Keratinocyte (primary cell): ENCODE measurements around the gene FPR1. TPM values are rescaled to one million over a fixed set of nuclear protein-coding genes. Genes with fewer than 3 reads are reported as not detected.

Experiments used
- DNase-seq: peaks from one replicate; pipeline ENCODE4 v3.0.0-alpha.2; 2011; ENCODE audit warnings: low read depth, missing footprints, low spot score
- FAIRE-seq: peaks from 2 replicates; lab custom pipeline; 2011; peaks lifted over from hg19 to GRCh38; lab: Jason Lieb, UNC
- H2AFZ ChIP-seq: 2 replicates; pipeline ENCODE4 v1.6.0; 2012; ENCODE audit warnings: low read length, control low read depth, inconsistent platforms; ENCODE audit not compliant: control insufficient read depth
- H3K27ac ChIP-seq: 2 replicates; pipeline ENCODE4 v1.5.1; 2011; ENCODE audit warnings: low read length; ENCODE audit not compliant: control insufficient read depth, insufficient read depth
- H3K27me3 ChIP-seq: 3 replicates; pipeline ENCODE4 v1.6.0; 2011; ENCODE audit warnings: low read length; ENCODE audit not compliant: control insufficient read depth, insufficient read depth; ENCODE audit errors: extremely low read depth
- H3K36me3 ChIP-seq, 2 experiments: 2 replicates in 1 of 2; 3 replicates in 1 of 2; pipeline ENCODE4 v1.5.1; 2011; ENCODE audit warnings: low read length in 2 of 2, mild to moderate bottlenecking in 1 of 2; ENCODE audit not compliant: control insufficient read depth in 2 of 2, insufficient read depth in 2 of 2; ENCODE audit errors: extremely low read depth in 1 of 2
- H3K4me1 ChIP-seq: 3 replicates; pipeline ENCODE4 v1.5.1; 2011; ENCODE audit warnings: low read length; ENCODE audit not compliant: control insufficient read depth, insufficient read depth; ENCODE audit errors: extremely low read depth
- H3K4me2 ChIP-seq: 3 replicates; pipeline ENCODE4 v1.6.0; 2011; ENCODE audit warnings: low read depth, low read length; ENCODE audit not compliant: control insufficient read depth, insufficient read depth; ENCODE audit errors: extremely low read depth
- H3K4me3 ChIP-seq, 3 experiments: fragments of 200-600 bp in 1 of 3; sonication (generic) in 1 of 3; 2 replicates in 2 of 3; 3 replicates in 1 of 3; pipeline ENCODE4 v1.5.1; 2011 to 2016; ENCODE audit warnings: low read length in 3 of 3, mild to moderate bottlenecking in 3 of 3, control low read depth in 2 of 3, inconsistent platforms in 1 of 3, low read depth in 1 of 3, mixed read lengths in 1 of 3, mixed run types in 1 of 3, moderate library complexity in 1 of 3; ENCODE audit not compliant: control insufficient read depth in 2 of 3, insufficient read depth in 2 of 3; ENCODE audit errors: extremely low read depth in 1 of 3
- H3K79me2 ChIP-seq: 2 replicates; pipeline ENCODE4 v1.6.0; 2012; ENCODE audit warnings: low read length; ENCODE audit not compliant: control insufficient read depth, insufficient read depth
- H3K9ac ChIP-seq: 3 replicates; pipeline ENCODE4 v1.6.0; 2011; ENCODE audit warnings: low read length; ENCODE audit not compliant: control insufficient read depth, insufficient read depth; ENCODE audit errors: extremely low read depth
- H3K9me1 ChIP-seq: 3 replicates; pipeline ENCODE4 v1.6.0; 2011; ENCODE audit warnings: low read length; ENCODE audit not compliant: control insufficient read depth, insufficient read depth; ENCODE audit errors: extremely low read depth
- H3K9me3 ChIP-seq: 2 replicates; pipeline ENCODE4 v1.5.1; 2012; ENCODE audit warnings: low read depth, low read length; ENCODE audit not compliant: control insufficient read depth
- H4K20me1 ChIP-seq: 3 replicates; pipeline ENCODE4 v1.6.0; 2011; ENCODE audit warnings: low read length; ENCODE audit not compliant: control insufficient read depth, insufficient read depth; ENCODE audit errors: extremely low read depth
- CTCF ChIP-seq, 3 experiments: IDR thresholded peaks in 1 of 3; conservative IDR thresholded peaks in 1 of 3; optimal IDR thresholded peaks in 1 of 3; 2 replicates in 2 of 3; 3 replicates in 1 of 3; pipeline versions ENCODE3 to v1.5.1; 2011; ENCODE audit warnings: low read length in 3 of 3, mild to moderate bottlenecking in 3 of 3, moderate library complexity in 2 of 3, control low read depth in 1 of 3, inconsistent platforms in 1 of 3; ENCODE audit not compliant: insufficient read depth in 2 of 3; ENCODE audit errors: extremely low read depth in 1 of 3
- EZH2 ChIP-seq: IDR thresholded peaks from one replicate; pipeline ENCODE4 v1.6.1; 2012; ENCODE audit warnings: inconsistent platforms, mild to moderate bottlenecking, low read length, moderate library complexity
- dilution Hi-C: fragments of 300-500 bp; cut with MboI; formaldehyde crosslinking; loops from one replicate; pipeline ENCODE4 v1.7.0; 2020; ENCODE audit warnings: low sequenced_read_pairs; ENCODE audit not compliant: extremely low pct_ligation_motif_present
- polyA plus RNA-seq, 5 experiments: library from polyadenylated mRNA; depleted of rRNA in 3 of 5; stranded (reverse) in 3 of 5; stranded (forward) in 1 of 5; unstranded in 1 of 5; fragments of >200 nt; gene quantifications; 1 replicate in 1 of 5; 2 replicates in 3 of 5; 3 replicates in 1 of 5; pipeline versions ENCODE4 v1.2.1 to v1.2.3, GENCODE V29; 2011 to 2012; ENCODE audit warnings: missing spikeins in 2 of 5, low read depth in 1 of 5, low replicate concordance in 1 of 5

Gene FPR1
- polyA plus RNA-seq, 1 donor (not counting 4 experiments of a cell fraction or from before 2014, with no cell fraction given) = 2.4 TPM

- Histone ChIP-seq H3K9ac (no peak overlapping the region), H3K27me3 (peaks cover 3% of the 10 kb centered on the region), H3K27ac (no peak overlapping the region), H3K9me3 (no peaks in the 10 kb centered on the region), H4K20me1 (no peaks in the 10 kb centered on the region), H2AFZ (no peak overlapping the region), H3K36me3 (no peaks in the 10 kb centered on the region), H3K4me2 (no peak overlapping the region), H3K9me1 (no peaks in the 10 kb centered on the region), H3K79me2 (no peaks in the 10 kb centered on the region), H3K4me3 (no peak overlapping the region), H3K4me1 (peaks cover 6% of the 10 kb centered on the region)
- FAIRE-seq (no peak), DNase-seq (no peak)
- TF ChIP-seq EZH2 (no peak), CTCF (optimal IDR thresholded peaks at IDR 0.05 in 1 of 3, IDR thresholded peaks at IDR 0.05 in 1 of 3, conservative IDR thresholded peaks at IDR 0.05 in 1 of 3; ENCODE audit: extremely low read depth in 1 of 3, insufficient read depth in 2 of 3, low read length in 3 of 3) (no peak)
- dilution Hi-C loops = no loop called here
Measured at GRCh38 chr19:51779703-51780102, 28.0 kb upstream of the FPR1 start.

- no peak for FAIRE-seq
Measured at GRCh38 chr19:51779181-51779580, 27.5 kb upstream of the FPR1 start.

More at GRCh38 chr19:51779181-51779580, 27.5 kb upstream of the FPR1 start:
- dilution Hi-C loops = no loop called here
- H3K27ac ChIP-seq = no peak overlapping the region
- H3K27me3 ChIP-seq = peaks cover 3% of the 10 kb centered on the region
- no peak overlapping the region for H2AFZ ChIP-seq
- H3K4me1 ChIP-seq = peaks cover 2% of the 10 kb centered on the region
- H3K9me3 ChIP-seq = no peaks in the 10 kb centered on the region
- no peaks in the 10 kb centered on the region for H3K36me3 ChIP-seq
- H3K79me2 ChIP-seq = no peaks in the 10 kb centered on the region
- no peaks in the 10 kb centered on the region for H4K20me1 ChIP-seq
- no peak for TF ChIP-seq CTCF (optimal IDR thresholded peaks at IDR 0.05 in 1 of 3, IDR thresholded peaks at IDR 0.05 in 1 of 3, conservative IDR thresholded peaks at IDR 0.05 in 1 of 3; ENCODE audit: extremely low read depth in 1 of 3, insufficient read depth in 2 of 3, low read length in 3 of 3)
- no peak for TF ChIP-seq EZH2
- no peak for DNase-seq
- H3K4me3 ChIP-seq = no peak overlapping the region
- H3K9me1 ChIP-seq = no peaks in the 10 kb centered on the region
- H3K4me2 ChIP-seq = no peak overlapping the region
- no peak overlapping the region for H3K9ac ChIP-seq
